GM18511 (cell line): ENCODE data around the gene BMERB1.
"Not testable (repeated sequence)": the region's sequence is repeated elsewhere in the genome, so short reads cannot be mapped to it uniquely, and the experiment has no call there.

ENCODE experiments used
- ATAC-seq: cut with Tn5 transposase; IDR thresholded peaks from one replicate; pipeline ENCODE4 v1.9.1; 2021; ENCODE audit warnings: mild to moderate bottlenecking, moderate library complexity; ENCODE audit not compliant: unreplicated experiment

Gene BMERB1

DNA sequence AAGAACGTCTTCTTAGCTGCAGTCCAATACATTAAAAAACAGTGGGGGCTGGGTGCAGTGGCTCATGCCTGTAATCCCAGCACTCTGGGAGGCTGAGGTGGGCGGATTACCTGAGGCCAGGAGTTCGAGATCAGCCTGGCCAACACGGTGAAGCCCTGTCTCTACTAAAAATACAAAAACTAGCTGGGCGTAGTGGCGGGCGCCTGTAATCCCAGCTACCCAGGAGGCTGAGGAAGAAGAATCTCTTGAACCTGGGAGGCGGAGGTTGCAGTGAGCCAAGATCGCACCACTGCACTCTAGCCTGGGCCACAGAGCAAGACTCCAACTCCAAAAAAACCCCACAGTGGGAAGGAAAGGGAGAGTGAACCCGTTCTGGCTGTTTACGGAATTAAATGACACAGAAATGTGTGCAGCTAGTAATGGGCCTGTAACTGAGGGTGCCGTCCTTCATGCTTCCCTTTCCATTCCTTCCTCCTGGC lies 172.9 kb downstream of the BMERB1 start:
- not testable (repeated sequence) for ATAC-seq

- ATAC-seq: no peak
Measured at GRCh38 chr16:15607700-15608396, 173.5 kb downstream of the BMERB1 start.

DNA sequence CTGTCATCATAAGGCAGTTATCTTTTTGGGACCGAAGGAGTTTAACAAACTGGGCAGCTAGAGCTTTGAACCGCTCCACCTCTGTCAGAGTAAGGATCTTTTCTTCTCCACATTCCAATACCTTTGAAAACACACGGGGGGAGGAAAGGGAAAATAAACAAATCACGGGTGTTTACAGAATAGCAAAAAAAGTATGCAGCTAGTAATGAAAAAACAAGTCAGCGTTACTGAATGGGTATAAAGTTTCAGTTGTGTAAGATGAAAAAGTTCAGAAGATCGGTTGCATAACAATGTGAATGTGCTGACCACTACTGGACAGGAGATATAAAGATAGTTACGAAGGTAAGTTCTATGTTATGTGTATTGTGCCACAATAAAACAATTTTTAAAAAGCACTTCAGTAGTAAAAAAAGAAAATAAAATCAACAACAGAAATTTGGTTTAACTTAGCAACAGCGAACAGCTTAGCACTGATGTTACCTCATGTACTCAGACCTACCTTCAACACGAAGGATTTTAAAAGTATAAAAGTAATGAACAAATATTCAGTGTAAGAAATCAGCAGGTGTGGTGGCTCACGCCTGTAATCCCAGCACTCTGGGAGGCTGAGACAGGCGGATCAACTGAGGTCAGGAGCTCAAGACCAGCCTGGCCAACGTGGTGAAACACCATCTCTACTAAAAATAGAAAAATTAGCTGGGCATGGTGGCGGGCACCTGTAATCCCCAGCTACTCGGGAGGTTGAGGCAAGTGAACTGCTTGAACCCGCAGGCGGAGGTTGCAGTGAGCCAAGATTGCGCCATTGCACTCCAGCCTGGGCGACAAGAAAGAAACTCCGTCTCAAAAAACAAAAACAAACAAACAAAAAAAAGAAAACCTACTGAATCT lies 174.3 kb downstream of the BMERB1 start:
- no peak for ATAC-seq

DNA sequence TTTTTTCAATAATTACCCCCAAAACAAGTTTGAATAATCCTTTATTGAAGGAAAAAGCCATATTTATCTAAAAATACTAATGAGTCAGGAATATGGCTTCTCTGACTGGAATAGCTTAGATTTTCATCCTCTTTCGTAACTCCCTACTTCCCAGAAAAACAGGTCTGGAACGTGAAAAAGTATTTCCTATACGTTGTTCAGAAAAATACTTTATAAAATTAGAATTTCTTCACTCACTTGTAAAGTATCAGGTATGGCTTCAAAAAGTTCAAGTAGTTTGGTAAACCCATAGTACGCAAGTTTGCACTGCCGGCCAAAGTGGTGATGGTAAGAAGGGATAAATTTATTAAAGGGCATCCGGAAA lies 174.9 kb downstream of the BMERB1 start:
- no peak for ATAC-seq

GRCh38 chr16:15610369-15610871 lies 176.0 kb downstream of the BMERB1 start:
- ATAC-seq: no peak

DNA sequence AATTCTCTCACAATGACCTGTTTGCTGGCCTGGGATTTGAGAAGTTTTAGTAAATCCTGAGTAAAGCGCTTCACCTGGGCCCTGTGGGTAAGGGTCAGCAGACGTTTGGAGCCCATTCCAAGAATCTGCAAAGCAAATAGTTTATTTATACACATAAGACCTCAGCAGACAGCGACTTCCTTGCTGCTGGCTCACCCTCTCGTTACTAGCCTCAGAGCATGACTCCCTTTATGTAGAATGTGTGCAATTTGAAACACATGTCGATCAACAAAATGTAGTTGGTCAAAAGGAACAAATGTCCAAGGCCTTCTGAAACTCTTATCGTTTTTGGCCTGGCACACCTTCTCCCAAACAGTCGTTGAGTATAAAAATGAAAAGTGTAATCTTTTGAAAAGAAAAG lies 177.2 kb downstream of the BMERB1 start:
- ATAC-seq: no peak

GRCh38 chr16:15613676-15614075 lies 179.3 kb downstream of the BMERB1 start:
- ATAC-seq: no peak

GRCh38 chr16:15616012-15616411 lies 181.6 kb downstream of the BMERB1 start:
- no peak for ATAC-seq

DNA sequence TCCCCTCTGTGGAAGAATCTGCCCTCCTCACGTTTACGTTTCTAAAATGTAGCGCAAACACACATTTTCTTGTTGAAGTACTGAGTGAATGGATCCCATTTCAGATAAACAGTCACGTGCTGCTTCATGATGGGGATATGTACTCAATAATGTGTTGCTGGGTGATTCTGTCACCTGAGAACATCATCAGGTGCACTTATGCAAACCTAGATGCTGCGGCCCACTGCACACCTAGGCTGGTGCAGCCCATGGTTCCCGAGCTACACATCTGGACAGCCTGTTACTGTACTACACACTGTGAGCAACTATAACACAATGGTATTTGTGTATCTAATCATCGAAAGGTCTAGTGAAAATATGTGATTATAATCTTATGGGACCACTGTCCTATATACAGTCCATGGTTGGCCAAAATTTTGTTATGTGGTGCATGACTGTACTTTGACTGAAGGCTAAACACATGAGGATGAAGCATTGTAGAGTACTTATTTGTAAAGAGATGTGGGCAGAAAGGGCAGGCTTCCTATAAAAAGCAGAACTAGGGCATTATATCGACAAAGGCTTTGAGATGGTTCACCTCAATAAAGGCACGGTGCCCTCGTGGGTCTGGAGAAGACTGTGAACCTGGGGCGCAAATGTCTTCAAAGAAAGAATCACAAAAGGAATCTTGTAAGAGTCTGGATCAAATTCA lies 182.2 kb downstream of the BMERB1 start:
- no peak for ATAC-seq

- no peak for ATAC-seq
Measured at GRCh38 chr16:15617901-15618300, 183.5 kb downstream of the BMERB1 start.

- no peak for ATAC-seq
Measured at GRCh38 chr16:15618392-15618791, 184.0 kb downstream of the BMERB1 start.

DNA sequence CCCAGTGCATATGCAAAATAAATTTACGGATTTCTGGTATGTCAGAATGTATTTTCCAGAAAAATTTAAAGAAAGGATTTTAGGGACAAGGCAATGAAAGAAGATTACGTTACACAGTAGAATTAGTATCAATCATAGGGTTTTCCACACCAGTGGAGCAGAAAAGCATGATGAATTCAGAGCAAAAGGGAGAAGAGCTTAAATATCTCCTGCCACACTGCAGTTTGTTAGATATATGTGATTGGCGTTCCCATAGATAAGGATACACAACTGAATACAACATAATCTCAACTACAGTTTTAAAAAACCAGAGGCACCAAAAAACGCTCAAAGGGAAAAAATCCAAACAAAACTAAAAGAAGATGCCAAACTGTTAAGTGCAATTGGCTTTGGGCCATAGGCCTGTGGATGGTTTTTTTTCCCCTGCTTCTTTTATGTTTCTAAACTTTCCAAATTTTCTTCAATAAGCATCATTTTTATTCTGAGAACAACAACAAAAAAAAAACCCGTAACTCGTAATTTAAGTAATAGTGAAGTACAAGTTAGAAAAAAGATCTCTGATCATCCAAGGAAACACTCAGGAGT lies 186.3 kb downstream of the BMERB1 start:
- ATAC-seq: no peak

GRCh38 chr16:15621456-15621855 lies 187.1 kb downstream of the BMERB1 start:
- ATAC-seq: no peak

DNA sequence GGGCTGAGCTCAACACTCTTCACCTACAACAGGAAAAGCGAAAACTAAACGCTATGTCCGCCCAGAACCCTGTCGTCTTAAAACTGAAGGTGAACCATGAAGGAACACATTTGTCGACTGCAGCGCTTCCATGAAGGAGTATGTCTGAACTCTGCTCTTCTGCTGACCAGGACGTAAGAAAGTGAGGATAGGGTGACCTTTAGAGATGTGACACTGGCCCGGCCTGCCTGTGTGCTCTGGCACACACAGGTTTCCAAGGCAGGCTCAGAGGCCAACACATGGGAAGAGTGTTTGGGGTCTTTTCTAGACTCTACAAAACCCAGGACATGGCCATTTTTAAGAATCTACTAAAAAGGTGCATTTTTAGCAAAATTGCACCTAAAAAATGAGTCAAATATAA lies 187.5 kb downstream of the BMERB1 start:
- no peak for ATAC-seq

DNA sequence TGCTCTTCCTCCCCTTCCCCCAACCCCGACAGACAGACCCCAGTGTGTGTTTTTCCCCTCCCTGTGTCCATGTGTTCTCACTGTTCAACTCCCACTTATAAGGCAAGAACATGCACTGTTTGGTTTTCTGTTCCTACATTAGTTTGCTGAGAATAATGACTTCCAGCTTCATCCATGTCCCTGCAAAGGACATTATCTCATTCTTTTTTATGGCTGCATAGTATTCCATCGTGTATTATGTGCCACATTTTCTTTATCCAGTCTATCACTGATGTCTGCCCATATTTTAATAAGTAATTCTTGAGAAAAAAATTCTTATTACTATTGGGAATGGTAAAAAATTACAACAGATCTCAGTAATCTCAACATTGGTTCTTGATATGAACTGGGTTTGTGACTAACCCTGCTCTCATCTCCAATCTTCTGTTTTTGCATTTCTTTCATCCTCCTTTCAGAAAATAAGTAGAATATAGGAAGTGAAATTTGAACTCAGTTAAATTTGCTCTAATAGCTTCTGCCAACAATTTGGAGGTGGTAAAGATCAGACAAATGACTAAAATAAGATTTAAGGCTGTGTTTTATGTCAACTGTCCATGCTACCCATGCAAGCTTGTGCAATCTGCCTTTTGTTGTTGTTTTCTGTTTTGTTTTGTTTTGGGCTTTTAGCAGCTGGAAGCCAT lies 197.5 kb downstream of the BMERB1 start:
- ATAC-seq: no peak

- no peak for ATAC-seq
Measured at GRCh38 chr16:15635926-15636325, 201.5 kb downstream of the BMERB1 start.

DNA sequence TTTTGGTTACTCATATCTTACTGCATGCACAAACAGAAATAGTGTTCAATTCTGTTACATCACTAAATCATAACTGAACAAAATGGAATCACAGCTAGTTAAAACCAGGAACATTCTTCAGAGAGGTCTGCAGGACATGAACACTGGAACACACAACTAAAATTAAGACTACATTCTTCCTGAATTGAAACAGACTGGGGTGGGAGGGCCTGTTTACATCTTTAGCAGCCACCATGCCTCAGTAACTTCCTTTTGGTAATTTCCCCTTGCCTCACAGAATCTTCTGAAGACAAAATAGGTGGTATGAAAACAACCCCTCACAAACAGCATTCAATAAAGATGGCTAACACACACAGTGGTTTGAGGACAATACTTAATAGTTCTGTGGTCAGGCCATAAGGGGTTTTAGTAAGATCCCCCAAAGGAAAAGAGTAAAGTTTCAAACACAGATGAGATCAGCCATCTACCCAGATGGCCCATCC lies 202.0 kb downstream of the BMERB1 start:
- ATAC-seq: peak; percentile 50
